HL-60 (cell line): ENCODE measurements around the gene MYD88.

Source experiments
- DNase-seq, 2 experiments: peaks; one replicate each; pipeline ENCODE4 v3.0.0-alpha.2; 2010 to 2020; ENCODE audit warnings: low read depth in 1 of 2, low spot score in 1 of 2
- H3K27ac ChIP-seq: fragments of 250-450 bp; sonication (Bioruptor Pico); replicated peaks from 2 replicates; pipeline ENCODE4 v1.5.1; 2020; ENCODE audit warnings: mild to moderate bottlenecking, moderate library complexity
- H3K27me3 ChIP-seq: fragments of 250-450 bp; sonication (Bioruptor Pico); 2 replicates; pipeline ENCODE4 v1.5.1; 2021; ENCODE audit warnings: mild to moderate bottlenecking, moderate library complexity; ENCODE audit not compliant: insufficient read depth, poor library complexity, severe bottlenecking
- H3K4me3 ChIP-seq: replicated peaks from 2 replicates; pipeline ENCODE4 v1.5.1; 2011; ENCODE audit warnings: mild to moderate bottlenecking, control low read depth, low read length; ENCODE audit not compliant: insufficient read depth
- CTCF ChIP-seq: IDR thresholded peaks from one replicate; pipeline ENCODE4 v1.5.1; 2011; ENCODE audit warnings: low read length, control low read depth, inconsistent platforms; ENCODE audit not compliant: insufficient read depth
- GABPA ChIP-seq: IDR thresholded peaks from 2 replicates; pipeline ENCODE4 v1.6.1; 2012; ENCODE audit warnings: low read depth
- POLR2AphosphoS5 ChIP-seq: IDR thresholded peaks from 2 replicates; pipeline ENCODE4 v1.6.1; 2012; ENCODE audit warnings: low read depth
- REST ChIP-seq: IDR thresholded peaks from 2 replicates; pipeline ENCODE4 v1.6.1; 2012; ENCODE audit warnings: low read depth; ENCODE audit not compliant: insufficient replicate concordance
- SPI1 ChIP-seq: IDR thresholded peaks from 2 replicates; pipeline ENCODE4 v1.6.1; 2012; ENCODE audit warnings: low read depth, mild to moderate bottlenecking, borderline replicate concordance

MYD88 gene

GRCh38 chr3:38120693-38121450, 17.6 kb upstream of the MYD88 start:
- no peak for DNase-seq
- H3K27me3 ChIP-seq: no peaks in the 10 kb centered on the region
- TF ChIP-seq REST: no peak
- TF ChIP-seq SPI1: no peak
- no peak for TF ChIP-seq CTCF
- no peak for TF ChIP-seq POLR2AphosphoS5
- TF ChIP-seq GABPA: no peak
- no peak overlapping the region for H3K27ac ChIP-seq
- no peak overlapping the region for H3K4me3 ChIP-seq

- TF ChIP-seq GABPA: no peak
- TF ChIP-seq CTCF: no peak
- TF ChIP-seq REST: no peak
- no peak for TF ChIP-seq SPI1
- TF ChIP-seq POLR2AphosphoS5: no peak
- Histone ChIP-seq H3K27me3 (no peaks in the 10 kb centered on the region), H3K4me3 (no peak overlapping the region), H3K27ac (no peak overlapping the region)
- DNase-seq: no peak
Observed at GRCh38 chr3:38121451-38121831, 17.0 kb upstream of the MYD88 start.

GRCh38 chr3:38121832-38122461, 16.5 kb upstream of the MYD88 start:
- Histone ChIP-seq H3K4me3 (no peak overlapping the region), H3K27ac (no peak overlapping the region), H3K27me3 (no peaks in the 10 kb centered on the region)
- TF ChIP-seq POLR2AphosphoS5: no peak
- TF ChIP-seq SPI1: no peak
- no peak for TF ChIP-seq REST
- no peak for TF ChIP-seq CTCF
- no peak for TF ChIP-seq GABPA
- DNase-seq: no peak
